ENCODE results near the gene FXYD4. TPM values are rescaled to one million over a fixed set of nuclear protein-coding genes. Genes with fewer than 3 reads are reported as not detected.
A peak's percentile ranks its signal among the peaks of the same experiment; 100 is the strongest.

The FXYD4 gene
- total and polyA plus RNA-seq, 2 of the 8 experiments (the other 6 are each of a cell fraction or from before 2014, with no cell fraction given): not detected

DNA sequence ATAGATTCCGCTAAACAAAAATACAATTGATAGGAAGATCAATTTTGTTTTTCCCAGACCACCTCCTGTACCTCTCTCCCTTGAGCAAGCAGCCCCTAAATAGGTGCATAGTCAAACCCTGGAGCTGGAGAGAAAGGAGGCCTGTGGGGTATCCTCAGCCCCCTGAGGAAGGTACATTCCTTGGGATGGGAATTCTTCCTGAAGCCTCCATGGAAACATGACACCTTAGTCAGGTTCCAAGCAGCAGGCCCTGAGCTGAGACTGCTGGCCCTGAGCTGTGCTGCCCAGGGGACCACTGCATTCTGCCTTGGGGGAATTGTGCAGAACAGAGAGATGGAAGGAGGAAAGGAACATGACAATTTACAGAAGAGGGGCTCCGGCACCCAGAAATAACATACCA, 30.2 kb downstream of the FXYD4 start (continued):
- TF ChIP-seq ASH2L (IDR thresholded peaks at IDR 0.05; ENCODE audit: low read length): no peak
- TF ChIP-seq RAD21 (IDR thresholded peaks at IDR 0.05 in 1 of 2, conservative IDR thresholded peaks at IDR 0.05 in 1 of 2; ENCODE audit: low read depth in 2 of 2, low read length in 2 of 2): no peak
- TF ChIP-seq POLR2AphosphoS5 (IDR thresholded peaks at IDR 0.05; ENCODE audit: low read depth, low read length): peak; percentile 51; the same call in 1 of the 2 replicates
- no peak for TF ChIP-seq JUN (IDR thresholded peaks at IDR 0.05; ENCODE audit: low read depth, low read length)
- TF ChIP-seq SUZ12 (IDR thresholded peaks at IDR 0.05; ENCODE audit: low read length): no peak
- TF ChIP-seq GABPA (IDR thresholded peaks at IDR 0.05; ENCODE audit: borderline replicate concordance, insufficient read depth, low read length): no peak
- no peak for TF ChIP-seq FOSL1 (IDR thresholded peaks at IDR 0.05; ENCODE audit: insufficient read depth, low read depth, low read length)

Data from H1 (cell line).